ENCODE data around the gene GPRC5D. TPM values are rescaled to one million over a fixed set of nuclear protein-coding genes. Genes with fewer than 3 reads are reported as not detected.

Gene GPRC5D
- total and polyA plus RNA-seq, 2 donors (not counting 1 experiment from before 2014, with no cell fraction given): 0.35 TPM; not detected in 1

GRCh38 chr12:13000616-13000924, 48.6 kb upstream of the GPRC5D start:
- Histone ChIP-seq H2AFZ (ENCODE audit: low read length) (peak overlapping the region; percentile 7), H4K20me1 (ENCODE audit: control insufficient read depth, extremely low read depth, insufficient read depth, low read length) (no peaks in the 10 kb centered on the region), H3K79me2 (ENCODE audit: control insufficient read depth, insufficient read depth, low read length) (peaks cover 44% of the 10 kb centered on the region), H3K4me2 (ENCODE audit: extremely low read depth, insufficient read depth, low read length) (peak overlapping the region; percentile 91), H3K9me3 (ENCODE audit: control insufficient read depth, insufficient read depth, low read depth, low read length) (no peaks in the 10 kb centered on the region), H3K27me3 (ENCODE audit: control insufficient read depth, insufficient read depth, low read length) (no peaks in the 10 kb centered on the region), H3K4me3 (replicated peaks in 1 of 4; ENCODE audit: control extremely low read depth in 1 of 4, insufficient read depth in 1 of 4, low read depth in 3 of 4, low read length in 4 of 4) (peak overlapping the region; percentile 58 to 72 (median 62)), H3K27ac (ENCODE audit: insufficient read depth, low read length) (peak overlapping the region; percentile 81), H3K9ac (ENCODE audit: insufficient read depth, low read length) (peak overlapping the region; percentile 74), H3K36me3 (ENCODE audit: control insufficient read depth, insufficient read depth, low read length) (no peaks in the 10 kb centered on the region), H3K4me1 (ENCODE audit: control insufficient read depth, extremely low read depth, insufficient read depth, low read length) (peaks cover 19% of the 10 kb centered on the region)
- DNase-seq (ENCODE audit: low read depth in 2 of 2): no peak
- TF ChIP-seq EZH2 (IDR thresholded peaks at IDR 0.05; ENCODE audit: low read length, missing control alignments): no peak
- TF ChIP-seq, protein P1, sequence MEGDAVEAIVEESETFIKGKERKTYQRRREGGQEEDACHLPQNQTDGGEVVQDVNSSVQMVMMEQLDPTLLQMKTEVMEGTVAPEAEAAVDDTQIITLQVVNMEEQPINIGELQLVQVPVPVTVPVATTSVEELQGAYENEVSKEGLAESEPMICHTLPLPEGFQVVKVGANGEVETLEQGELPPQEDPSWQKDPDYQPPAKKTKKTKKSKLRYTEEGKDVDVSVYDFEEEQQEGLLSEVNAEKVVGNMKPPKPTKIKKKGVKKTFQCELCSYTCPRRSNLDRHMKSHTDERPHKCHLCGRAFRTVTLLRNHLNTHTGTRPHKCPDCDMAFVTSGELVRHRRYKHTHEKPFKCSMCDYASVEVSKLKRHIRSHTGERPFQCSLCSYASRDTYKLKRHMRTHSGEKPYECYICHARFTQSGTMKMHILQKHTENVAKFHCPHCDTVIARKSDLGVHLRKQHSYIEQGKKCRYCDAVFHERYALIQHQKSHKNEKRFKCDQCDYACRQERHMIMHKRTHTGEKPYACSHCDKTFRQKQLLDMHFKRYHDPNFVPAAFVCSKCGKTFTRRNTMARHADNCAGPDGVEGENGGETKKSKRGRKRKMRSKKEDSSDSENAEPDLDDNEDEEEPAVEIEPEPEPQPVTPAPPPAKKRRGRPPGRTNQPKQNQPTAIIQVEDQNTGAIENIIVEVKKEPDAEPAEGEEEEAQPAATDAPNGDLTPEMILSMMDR (conservative IDR thresholded peaks at IDR 0.05 in 1 of 2, IDR thresholded peaks at IDR 0.05 in 1 of 2; ENCODE audit: low read depth in 1 of 2, low read length in 2 of 2): no peak

DNA sequence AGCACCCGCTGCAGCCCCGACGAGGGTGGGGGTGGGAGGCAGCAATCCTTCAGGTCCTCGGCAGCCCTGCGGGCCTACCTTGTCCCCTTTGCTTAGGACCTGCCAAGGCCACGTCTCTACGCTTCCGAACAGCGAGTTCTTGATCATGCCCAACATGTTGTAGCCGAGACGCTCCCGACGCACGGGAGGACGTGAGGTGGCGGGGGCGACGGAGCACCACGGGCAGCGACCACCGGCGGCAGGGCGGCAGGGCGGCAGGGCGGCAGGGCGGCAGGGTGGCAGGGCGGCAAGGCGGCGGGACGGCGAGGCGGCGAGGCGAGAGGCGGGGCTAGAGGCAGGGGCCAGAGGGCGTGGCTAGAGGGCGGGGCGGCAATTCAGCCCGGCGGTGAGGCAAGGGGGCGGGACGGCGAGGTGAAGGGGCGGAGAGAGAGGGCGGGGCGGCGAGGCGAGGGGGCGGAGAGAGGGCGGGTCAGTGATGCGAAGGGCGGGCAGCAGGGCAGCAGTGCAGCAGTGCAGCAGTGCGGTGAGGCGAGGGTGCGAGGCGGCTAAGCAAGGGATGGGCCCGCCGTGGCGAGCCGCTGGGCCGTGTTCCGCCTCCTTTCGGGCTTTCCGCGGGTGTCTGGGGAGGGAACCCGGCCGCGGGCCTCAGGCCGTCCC, 48.1 kb upstream of the GPRC5D start, which contains the start of gene HEBP1:
Gene HEBP1 (minus strand): TSS at position 307 of the 657 bp plus-strand sequence. CDS start 151 bp downstream, at position 156.
- peak within 1 kb of the TSS; percentile 82 to 99 (median 90) for H3K4me3 ChIP-seq (replicated peaks in 1 of 4; ENCODE audit: control extremely low read depth in 1 of 4, insufficient read depth in 1 of 4, low read depth in 3 of 4, low read length in 4 of 4)
- no peaks in the 10 kb centered on the region for H3K9me3 ChIP-seq (ENCODE audit: control insufficient read depth, insufficient read depth, low read depth, low read length)
- H4K20me1 ChIP-seq (ENCODE audit: control insufficient read depth, extremely low read depth, insufficient read depth, low read length): no peaks in the 10 kb centered on the region
- H3K4me1 ChIP-seq (ENCODE audit: control insufficient read depth, extremely low read depth, insufficient read depth, low read length): peaks cover 19% of the 10 kb centered on the region
- H3K9ac ChIP-seq (ENCODE audit: insufficient read depth, low read length): peak within 1 kb of the TSS; percentile 85
- no peak for TF ChIP-seq EZH2 (IDR thresholded peaks at IDR 0.05; ENCODE audit: low read length, missing control alignments)
- TF ChIP-seq, protein P1 (conservative IDR thresholded peaks at IDR 0.05 in 1 of 2, IDR thresholded peaks at IDR 0.05 in 1 of 2; ENCODE audit: low read depth in 1 of 2, low read length in 2 of 2): no peak
- peak within 1 kb of the TSS; percentile 87 for H3K27ac ChIP-seq (ENCODE audit: insufficient read depth, low read length)
- H2AFZ ChIP-seq (ENCODE audit: low read length): peak within 1 kb of the TSS; percentile 66
- H3K79me2 ChIP-seq (ENCODE audit: control insufficient read depth, insufficient read depth, low read length): peaks cover 46% of the 10 kb centered on the region
- DNase-seq (ENCODE audit: low read depth in 2 of 2): peak; percentile 84 to 89
- no peaks in the 10 kb centered on the region for H3K36me3 ChIP-seq (ENCODE audit: control insufficient read depth, insufficient read depth, low read length)
- peak within 1 kb of the TSS; percentile 91 for H3K4me2 ChIP-seq (ENCODE audit: extremely low read depth, insufficient read depth, low read length)
- H3K27me3 ChIP-seq (ENCODE audit: control insufficient read depth, insufficient read depth, low read length): no peaks in the 10 kb centered on the region

GRCh38 chr12:12999271-12999958, 47.4 kb upstream of the GPRC5D start:
- H2AFZ ChIP-seq (ENCODE audit: low read length): peak overlapping the region; percentile 66
- peak overlapping the region; percentile 85 for H3K9ac ChIP-seq (ENCODE audit: insufficient read depth, low read length)
- TF ChIP-seq, protein P1 (conservative IDR thresholded peaks at IDR 0.05 in 1 of 2, IDR thresholded peaks at IDR 0.05 in 1 of 2; ENCODE audit: low read depth in 1 of 2, low read length in 2 of 2): peak; percentile 8 to 15
- TF ChIP-seq EZH2 (IDR thresholded peaks at IDR 0.05; ENCODE audit: low read length, missing control alignments): no peak
- H4K20me1 ChIP-seq (ENCODE audit: control insufficient read depth, extremely low read depth, insufficient read depth, low read length): no peaks in the 10 kb centered on the region
- H3K4me2 ChIP-seq (ENCODE audit: extremely low read depth, insufficient read depth, low read length): peak overlapping the region; percentile 81
- peak overlapping the region; percentile 87 for H3K27ac ChIP-seq (ENCODE audit: insufficient read depth, low read length)
- H3K36me3 ChIP-seq (ENCODE audit: control insufficient read depth, insufficient read depth, low read length): no peaks in the 10 kb centered on the region
- H3K9me3 ChIP-seq (ENCODE audit: control insufficient read depth, insufficient read depth, low read depth, low read length): no peaks in the 10 kb centered on the region
- H3K27me3 ChIP-seq (ENCODE audit: control insufficient read depth, insufficient read depth, low read length): no peaks in the 10 kb centered on the region
- peak overlapping the region; percentile 82 to 99 (median 90) for H3K4me3 ChIP-seq (replicated peaks in 1 of 4; ENCODE audit: control extremely low read depth in 1 of 4, insufficient read depth in 1 of 4, low read depth in 3 of 4, low read length in 4 of 4)
- H3K79me2 ChIP-seq (ENCODE audit: control insufficient read depth, insufficient read depth, low read length): peaks cover 52% of the 10 kb centered on the region
- H3K4me1 ChIP-seq (ENCODE audit: control insufficient read depth, extremely low read depth, insufficient read depth, low read length): peaks cover 19% of the 10 kb centered on the region
- DNase-seq (ENCODE audit: low read depth in 2 of 2): peak; percentile 19 to 23

All from fibroblast of lung (primary cell).